ENCODE measurements around the gene DNER.

GRCh38 chr2:229462112-229462511 lies 252.2 kb downstream of the DNER start:
- TF ChIP-seq CTCF (IDR thresholded peaks at IDR 0.05; ENCODE audit: extremely low read depth in 1 of 2, insufficient read depth in 1 of 2, low read depth in 1 of 2, low read length in 2 of 2) (no peak), POLR2AphosphoS5 (IDR thresholded peaks at IDR 0.05; ENCODE audit: insufficient read depth, low read depth, low read length) (no peak), EZH2 (IDR thresholded peaks at IDR 0.05; ENCODE audit: borderline replicate concordance, low read depth, low read length, severe bottlenecking) (no peak), GATA2 (IDR thresholded peaks at IDR 0.05; ENCODE audit: insufficient read depth, insufficient read length, low read depth, low read length) (no peak), POLR2A (IDR thresholded peaks at IDR 0.05; ENCODE audit: low read depth, low read length) (no peak)
